Measurements from ENCODE around the gene CASP12.

The CASP12 gene

DNA sequence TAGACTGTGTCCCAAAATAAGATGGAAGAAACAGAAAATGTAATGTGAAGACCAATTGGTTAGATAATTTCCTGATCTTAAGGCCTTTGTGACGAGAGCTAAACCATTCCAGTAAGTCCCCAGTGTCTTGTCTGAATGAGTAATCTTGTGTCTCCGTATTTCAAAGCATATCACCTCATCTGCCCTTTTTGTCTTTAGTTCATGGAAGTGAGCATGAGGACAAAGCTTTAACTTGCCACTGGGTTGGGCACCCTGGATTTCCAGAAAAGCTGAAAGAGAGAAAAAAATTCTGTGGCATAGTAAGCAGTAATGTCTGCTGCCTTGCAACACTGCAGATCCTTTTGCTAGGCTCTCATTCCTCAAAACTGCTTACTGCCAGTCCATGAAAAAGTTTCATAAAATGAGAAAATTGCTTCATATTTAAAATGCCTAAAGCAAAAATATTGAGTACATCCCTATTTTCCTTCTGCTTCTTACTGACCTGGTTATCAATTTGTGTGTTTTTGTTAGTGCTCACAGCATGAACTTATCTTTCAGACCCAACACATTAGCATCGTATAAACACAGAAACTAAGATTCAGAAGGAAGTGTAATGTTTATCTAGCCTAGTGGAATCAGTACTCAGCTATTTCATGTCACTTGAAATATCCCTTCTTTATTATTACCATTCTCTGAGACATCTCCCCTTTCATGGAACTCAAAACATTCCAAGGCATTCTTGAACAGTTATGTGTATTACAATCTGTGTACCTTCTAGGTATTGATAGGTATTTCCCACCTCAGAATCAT, 5.3 kb downstream of the CASP12 start:
- peak; percentile 64 for DNase-seq (ENCODE audit: low read depth, low spot score)
- TF ChIP-seq CTCF (IDR thresholded peaks at IDR 0.05; ENCODE audit: low read depth, low read length) = no peak
- in situ Hi-C loops (cut with HindIII; ENCODE audit: low sequenced_read_pairs) = no loop called here
- H3K4me3 ChIP-seq (ENCODE audit: low read depth, low read length) = no peak overlapping the region

- in situ Hi-C loops (cut with HindIII; ENCODE audit: low sequenced_read_pairs) = no loop called here
- TF ChIP-seq CTCF (IDR thresholded peaks at IDR 0.05; ENCODE audit: low read depth, low read length) = no peak
Observed at GRCh38 chr11:104891135-104891534, 7.1 kb downstream of the CASP12 start.

DNA sequence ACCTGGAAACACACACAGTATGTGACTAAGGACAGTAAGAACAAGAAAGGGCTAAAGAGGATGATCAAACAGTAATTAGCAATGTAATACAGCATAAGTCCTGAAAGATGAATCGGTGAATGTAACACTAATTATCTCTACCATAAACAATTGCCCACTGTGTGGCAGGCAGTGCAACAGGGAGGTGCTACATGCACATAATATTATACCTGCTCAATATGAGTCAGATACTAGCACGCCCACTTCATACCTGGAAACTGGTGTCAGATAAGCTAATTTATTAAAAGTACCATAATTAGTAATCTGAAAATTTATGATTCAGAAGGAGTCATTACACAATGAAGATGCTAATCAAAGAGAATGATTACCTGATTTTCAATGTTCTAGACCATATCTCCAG, 14.9 kb downstream of the CASP12 start:
- no peak for TF ChIP-seq CTCF (IDR thresholded peaks at IDR 0.05; ENCODE audit: low read depth, low read length)
- H3K4me3 ChIP-seq (ENCODE audit: low read depth, low read length) = no peak overlapping the region
- DNase-seq (ENCODE audit: low read depth, low spot score) = no peak
- in situ Hi-C loops (cut with HindIII; ENCODE audit: low sequenced_read_pairs) = no loop called here

More at GRCh38 chr11:104891135-104891534, 7.1 kb downstream of the CASP12 start:
- DNase-seq (ENCODE audit: low read depth, low spot score) = no peak
- H3K4me3 ChIP-seq (ENCODE audit: low read depth, low read length) = no peak overlapping the region

- no peak overlapping the region for H3K4me3 ChIP-seq (ENCODE audit: low read depth, low read length)
- in situ Hi-C loops (cut with HindIII; ENCODE audit: low sequenced_read_pairs) = no loop called here
- TF ChIP-seq CTCF (IDR thresholded peaks at IDR 0.05; ENCODE audit: low read depth, low read length) = no peak
- no peak for DNase-seq (ENCODE audit: low read depth, low spot score)
Observed at GRCh38 chr11:104881117-104881794, 17.0 kb downstream of the CASP12 start.

- TF ChIP-seq CTCF (IDR thresholded peaks at IDR 0.05; ENCODE audit: low read depth, low read length) = no peak
- in situ Hi-C loops (cut with HindIII; ENCODE audit: low sequenced_read_pairs) = no loop called here
- no peak for DNase-seq (ENCODE audit: low read depth, low spot score)
- H3K4me3 ChIP-seq (ENCODE audit: low read depth, low read length) = no peak overlapping the region
Observed at GRCh38 chr11:104879514-104880190, 18.6 kb downstream of the CASP12 start.

DNA sequence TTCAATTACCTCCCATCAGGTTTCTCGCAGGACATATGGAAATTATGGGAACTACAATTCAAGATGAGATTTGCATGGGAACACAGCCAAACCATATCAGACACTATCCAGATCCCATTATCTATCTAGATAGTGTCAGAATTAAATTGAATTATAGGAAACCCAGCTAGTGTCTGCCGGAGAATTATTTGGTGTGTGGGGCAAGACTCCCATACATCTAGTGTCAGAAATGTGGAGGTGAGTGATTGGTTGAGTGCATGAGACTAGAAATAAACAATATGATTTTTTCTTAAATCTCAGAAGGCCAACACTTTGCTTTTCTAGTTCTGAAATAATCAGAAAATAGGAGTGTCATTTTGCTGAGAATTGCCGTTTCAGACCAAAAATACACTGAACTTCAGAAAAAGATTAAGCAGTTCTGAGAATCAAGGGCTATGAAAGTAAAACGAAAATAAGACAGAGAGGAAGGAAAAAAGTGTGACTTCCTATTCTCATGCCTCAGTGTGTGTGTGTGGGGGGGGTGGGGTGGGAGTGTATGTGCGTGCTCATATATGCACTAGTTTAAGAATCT, 21.3 kb downstream of the CASP12 start:
- no peak overlapping the region for H3K4me3 ChIP-seq (ENCODE audit: low read depth, low read length)
- no peak for DNase-seq (ENCODE audit: low read depth, low spot score)
- in situ Hi-C loops (cut with HindIII; ENCODE audit: low sequenced_read_pairs) = no loop called here
- TF ChIP-seq CTCF (IDR thresholded peaks at IDR 0.05; ENCODE audit: low read depth, low read length) = no peak
